Measurements from ENCODE around the gene ATP10A.
A peak's percentile ranks its signal among the peaks of the same experiment; 100 is the strongest.

The ATP10A gene

GRCh38 chr15:25670621-25671020 lies 192.5 kb downstream of the ATP10A start:
- no peaks in the 10 kb centered on the region for H3K9me3 ChIP-seq
- intact Hi-C loops (cut with DNase I; ENCODE audit: low total_unique reads) = loop anchor here (10.0 kb wide), 1 partner anchor 166 kb away; no protein-coding TSS in a partner anchor
- no peaks in the 10 kb centered on the region for H3K36me3 ChIP-seq
- peak overlapping the region; percentile 55 to 60 for H3K27ac ChIP-seq
- DNase-seq = no peak
- H3K4me3 ChIP-seq = peak overlapping the region; percentile 5
- peaks cover 0 to 77% (median 55%) of the 10 kb centered on the region in 4 donors for H3K4me1 ChIP-seq
- no peaks in the 10 kb centered on the region for H3K27me3 ChIP-seq
- no peak for TF ChIP-seq CTCF (IDR thresholded peaks at IDR 0.05)

GRCh38 chr15:25670025-25670554 lies 193.0 kb downstream of the ATP10A start:
- Histone ChIP-seq H3K27ac (peak overlapping the region; percentile 55 to 60), H3K4me3 (peak overlapping the region; percentile 5), H3K36me3 (no peaks in the 10 kb centered on the region), H3K4me1 (peaks cover 0 to 72% (median 50%) of the 10 kb centered on the region in 4 donors), H3K9me3 (no peaks in the 10 kb centered on the region), H3K27me3 (no peaks in the 10 kb centered on the region)
- DNase-seq = peak; percentile 73 to 90
- intact Hi-C loops (cut with DNase I; ENCODE audit: low total_unique reads) = loop anchor here (10.0 kb wide), 1 partner anchor 165 kb away; no protein-coding TSS in a partner anchor
- TF ChIP-seq CTCF (IDR thresholded peaks at IDR 0.05) = peak; percentile 17 to 24

- Histone ChIP-seq H3K9me3 (no peaks in the 10 kb centered on the region), H3K4me3 (no peak overlapping the region), H3K4me1 (peaks cover 0 to 61% (median 46%) of the 10 kb centered on the region in 4 donors), H3K36me3 (no peaks in the 10 kb centered on the region), H3K27ac (peak overlapping the region; percentile 49 to 60), H3K27me3 (no peaks in the 10 kb centered on the region)
- intact Hi-C loops (cut with DNase I; ENCODE audit: low total_unique reads) = no loop called here
- no peak for DNase-seq
- no peak for TF ChIP-seq CTCF (IDR thresholded peaks at IDR 0.05)
Observed at GRCh38 chr15:25668901-25669300, 194.2 kb downstream of the ATP10A start.

- Histone ChIP-seq H3K36me3 (no peaks in the 10 kb centered on the region), H3K27ac (peak overlapping the region; percentile 49 to 60), H3K27me3 (no peaks in the 10 kb centered on the region), H3K9me3 (no peaks in the 10 kb centered on the region), H3K4me1 (peaks cover 0 to 55% (median 43%) of the 10 kb centered on the region in 4 donors), H3K4me3 (no peak overlapping the region)
- intact Hi-C loops (cut with DNase I; ENCODE audit: low total_unique reads) = no loop called here
- no peak for DNase-seq
- no peak for TF ChIP-seq CTCF (IDR thresholded peaks at IDR 0.05)
Observed at GRCh38 chr15:25668236-25668795, 194.8 kb downstream of the ATP10A start.

GRCh38 chr15:25667829-25668228 lies 195.3 kb downstream of the ATP10A start:
- Histone ChIP-seq H3K4me1 (peaks cover 0 to 51% (median 43%) of the 10 kb centered on the region in 4 donors), H3K9me3 (no peaks in the 10 kb centered on the region), H3K27me3 (no peaks in the 10 kb centered on the region), H3K4me3 (no peak overlapping the region), H3K27ac (peak overlapping the region; percentile 49 to 60), H3K36me3 (no peaks in the 10 kb centered on the region)
- DNase-seq = no peak
- intact Hi-C loops (cut with DNase I; ENCODE audit: low total_unique reads) = no loop called here
- no peak for TF ChIP-seq CTCF (IDR thresholded peaks at IDR 0.05)
